GM10266 (cell line): ENCODE measurements around the gene BCR.
"Not testable (repeated sequence)": the region's sequence is repeated elsewhere in the genome, so short reads cannot be mapped to it uniquely, and the experiment has no call there.

Experiments used
- DNase-seq: peaks from one replicate; pipeline ENCODE4 v3.0.0; 2012; ENCODE audit errors: extremely low spot score
- CTCF ChIP-seq: IDR thresholded peaks from 2 replicates; pipeline ENCODE4 v1.5.1; 2012; ENCODE audit warnings: mild to moderate bottlenecking, low read depth; ENCODE audit not compliant: control insufficient read depth, insufficient read depth; ENCODE audit errors: missing control alignments

Gene BCR

GRCh38 chr22:23325183-23325582 lies 144.9 kb downstream of the BCR start:
- no peak for TF ChIP-seq CTCF
- DNase-seq, result peak; percentile 10

- DNase-seq, result not testable (repeated sequence)
Measured at GRCh38 chr22:23333822-23334221, 153.5 kb downstream of the BCR start.

- DNase-seq, result not testable (repeated sequence)
Measured at GRCh38 chr22:23337672-23338071, 157.4 kb downstream of the BCR start.

GRCh38 chr22:23341942-23342695 lies 161.8 kb downstream of the BCR start:
- not testable (repeated sequence) for DNase-seq

- no peak for TF ChIP-seq CTCF
- no peak for DNase-seq
Measured at GRCh38 chr22:23351321-23351720, 171.0 kb downstream of the BCR start.

GRCh38 chr22:23353004-23353403 lies 172.7 kb downstream of the BCR start:
- no peak for DNase-seq
- no peak for TF ChIP-seq CTCF

- no peak for DNase-seq
- no peak for TF ChIP-seq CTCF
Measured at GRCh38 chr22:23353696-23354095, 173.4 kb downstream of the BCR start.

- DNase-seq, result no peak
- no peak for TF ChIP-seq CTCF
Measured at GRCh38 chr22:23356094-23356493, 175.8 kb downstream of the BCR start.

- DNase-seq, result no peak
- TF ChIP-seq CTCF, result no peak
Measured at GRCh38 chr22:23357053-23357452, 176.7 kb downstream of the BCR start.
